Glomerular visceral epithelial cell (primary cell): Measurements from ENCODE around the gene ANKS4B.
"Not testable (repeated sequence)": the region's sequence is repeated elsewhere in the genome, so short reads cannot be mapped to it uniquely, and the experiment has no call there.

Experiments
- DNase-seq: peaks from one replicate; pipeline ENCODE4 v3.0.0-alpha.2; 2016; ENCODE audit errors: extremely low spot score

The ANKS4B gene

GRCh38 chr16:21233521-21234150, at the start of gene ANKS4B:
Gene ANKS4B, plus strand, starts transcription at chr16:21233699. Its CDS starts 39 bp downstream, at chr16:21233738.
- no peak for DNase-seq

DNA sequence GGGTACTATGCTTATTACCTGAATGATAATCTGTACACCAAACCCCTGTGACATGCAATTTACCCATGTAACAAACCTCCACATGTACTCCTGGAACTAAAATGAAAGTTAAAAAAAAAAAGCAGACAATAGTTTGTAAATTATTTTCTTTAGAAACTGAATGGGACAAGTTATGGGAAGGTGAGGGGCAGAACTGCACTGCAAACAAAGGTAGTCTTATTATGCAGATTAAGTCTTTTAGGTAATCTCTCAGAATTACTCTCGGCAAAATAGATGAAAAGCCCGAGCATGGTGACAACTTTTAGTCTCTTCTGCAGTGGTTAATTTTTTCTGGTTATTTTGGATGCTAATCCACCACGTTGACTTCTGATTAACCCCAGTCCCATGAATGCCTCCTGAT, 49.5 kb upstream of the ANKS4B start:
- no peak for DNase-seq

GRCh38 chr16:21184834-21185233, 48.7 kb upstream of the ANKS4B start:
- DNase-seq: peak; percentile 6

GRCh38 chr16:21185659-21186325, 47.7 kb upstream of the ANKS4B start:
- no peak for DNase-seq

DNA sequence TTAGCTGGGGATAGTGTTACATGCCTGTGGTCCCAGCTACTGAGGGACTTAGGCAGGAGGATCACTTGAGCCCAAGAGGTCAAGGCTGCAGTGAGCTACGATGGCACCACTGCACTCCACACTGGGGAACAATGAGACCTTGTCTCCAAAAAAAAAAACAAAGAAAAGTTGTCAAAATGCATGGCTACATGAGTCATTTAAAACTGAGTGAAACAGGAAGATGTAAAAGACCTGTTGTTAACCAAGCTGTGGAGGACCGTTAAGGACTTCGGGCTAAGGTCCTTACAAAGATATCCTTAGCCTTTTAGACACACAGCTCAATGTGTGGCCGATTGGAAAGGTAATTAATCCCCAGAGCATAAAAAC, 47.2 kb upstream of the ANKS4B start:
- no peak for DNase-seq

GRCh38 chr16:21189311-21189710, 44.2 kb upstream of the ANKS4B start:
- no peak for DNase-seq

DNA sequence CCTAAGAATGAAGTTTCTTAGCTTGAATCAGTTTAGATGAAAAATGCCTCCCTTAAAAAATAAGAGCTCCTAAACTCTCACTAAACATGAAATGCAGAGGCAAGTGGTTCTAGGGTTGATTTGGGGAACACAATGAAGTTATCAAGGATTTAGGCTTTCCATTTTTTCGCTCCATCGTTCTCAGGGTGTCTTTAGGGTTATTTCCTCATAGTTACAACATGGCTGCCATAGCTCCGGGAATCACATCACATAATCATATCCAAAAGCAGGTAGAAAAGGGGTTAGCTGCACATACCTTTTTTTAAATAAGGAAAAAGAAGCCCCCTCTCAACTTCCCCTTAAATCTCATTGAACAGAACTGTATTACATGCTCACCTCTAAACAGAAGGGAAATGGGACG, 43.5 kb upstream of the ANKS4B start:
- no peak for DNase-seq

DNA sequence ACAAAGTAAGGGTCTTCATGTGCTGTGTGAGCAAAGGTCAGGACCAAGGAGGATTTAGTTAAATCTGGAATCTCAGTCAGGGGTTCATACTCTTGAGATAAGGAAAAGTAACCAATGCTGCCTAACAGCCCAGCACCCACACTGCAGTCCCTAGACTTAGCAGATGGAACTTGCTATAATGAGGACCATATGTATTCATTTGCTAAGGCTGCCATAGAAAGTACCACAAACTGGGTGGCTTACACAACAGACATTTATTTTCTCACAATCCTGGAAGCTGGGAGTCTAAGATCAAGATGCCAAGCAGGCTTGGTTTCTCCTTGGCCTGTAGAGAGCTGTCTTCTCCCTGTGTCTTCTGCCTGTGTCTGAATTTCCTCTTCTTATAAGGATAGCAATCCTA, 42.9 kb upstream of the ANKS4B start:
- no peak for DNase-seq

- DNase-seq: no peak
These were observed 40.5 kb upstream of the ANKS4B start for GRCh38 chr16:21192991-21193390.

- no peak for DNase-seq
These were observed 38.7 kb upstream of the ANKS4B start for GRCh38 chr16:21194771-21195301.

GRCh38 chr16:21195330-21195729, 38.2 kb upstream of the ANKS4B start:
- DNase-seq: not testable (repeated sequence)

- DNase-seq: no peak
These were observed 36.4 kb upstream of the ANKS4B start for GRCh38 chr16:21197112-21197511.

- DNase-seq: no peak
These were observed 35.9 kb upstream of the ANKS4B start for GRCh38 chr16:21197621-21198020.

DNA sequence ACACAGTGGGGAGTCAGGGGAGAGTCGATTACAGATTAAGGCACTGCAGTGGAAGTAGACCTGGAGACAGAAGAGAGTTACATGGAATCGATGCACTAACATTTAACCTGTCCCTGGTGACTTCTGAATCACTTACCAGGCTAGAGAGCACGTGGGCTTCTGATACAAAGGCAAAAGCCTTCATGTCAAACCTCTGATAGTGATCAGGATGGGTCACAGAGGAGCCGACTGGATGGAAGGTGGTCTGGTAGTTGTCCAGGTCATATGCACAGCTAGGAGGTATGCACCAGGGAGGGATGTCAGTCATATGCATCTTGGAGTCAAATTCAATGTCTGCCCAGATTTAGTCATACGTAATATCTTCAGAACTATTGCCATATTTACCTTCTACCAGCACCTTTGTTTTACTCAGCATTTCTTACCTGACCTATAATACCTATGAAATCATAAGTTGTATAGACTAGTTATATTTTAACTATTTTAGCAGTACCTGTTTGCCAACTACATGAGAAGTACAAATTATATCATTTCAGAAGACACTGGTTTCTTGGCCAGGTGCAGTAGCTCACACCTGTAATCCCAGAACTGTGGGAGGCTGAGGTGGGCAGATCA, 33.8 kb upstream of the ANKS4B start:
- no peak for DNase-seq

DNA sequence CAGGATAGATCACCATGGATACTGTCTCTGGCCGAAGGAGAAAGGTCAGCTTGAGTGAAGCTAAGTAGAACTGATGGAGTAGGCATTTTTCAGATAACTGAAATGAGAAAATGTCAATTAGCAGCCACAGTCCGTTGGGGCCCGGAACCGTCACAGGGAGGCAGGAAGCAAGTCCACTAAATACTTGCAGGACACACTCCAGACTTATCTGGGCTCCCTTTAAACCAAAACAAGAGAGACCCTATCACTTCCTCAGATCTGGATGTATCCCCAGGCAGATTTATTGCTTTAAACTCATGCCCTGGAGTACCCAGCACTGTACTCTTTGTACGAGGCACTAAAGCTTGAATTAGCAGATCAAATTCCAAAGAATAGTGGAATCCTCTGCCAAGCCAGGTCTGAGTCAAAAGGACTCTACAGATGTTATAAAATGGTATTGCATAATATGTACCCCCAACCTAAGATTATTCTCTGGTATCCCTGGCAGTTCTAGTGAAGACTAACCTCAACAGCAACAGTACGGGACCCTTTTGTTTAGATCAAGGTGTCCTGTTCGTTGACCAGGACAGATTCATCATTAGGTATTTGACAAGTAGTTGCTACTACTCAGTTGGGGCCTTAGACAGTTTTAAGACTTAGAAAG, 30.2 kb upstream of the ANKS4B start:
- DNase-seq: no peak

DNA sequence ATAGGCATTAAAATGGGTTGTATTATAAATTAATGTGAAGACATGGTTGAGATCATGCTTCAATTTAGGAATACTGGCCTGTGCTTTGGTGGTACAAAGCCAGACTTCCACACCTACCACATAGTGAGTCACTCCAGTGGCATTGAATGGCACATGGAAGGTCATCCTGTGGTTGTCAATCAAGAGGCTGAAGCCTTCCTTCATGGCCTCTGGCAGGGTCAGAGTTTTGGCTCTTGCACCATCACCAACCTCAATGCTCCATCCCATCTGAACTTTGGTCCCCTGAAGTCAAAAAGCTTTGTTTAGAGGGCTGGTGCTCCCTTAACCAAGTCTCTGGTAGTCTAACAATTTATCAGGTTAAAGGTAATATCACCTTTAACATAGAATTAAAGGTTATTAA, 28.2 kb upstream of the ANKS4B start:
- no peak for DNase-seq

DNA sequence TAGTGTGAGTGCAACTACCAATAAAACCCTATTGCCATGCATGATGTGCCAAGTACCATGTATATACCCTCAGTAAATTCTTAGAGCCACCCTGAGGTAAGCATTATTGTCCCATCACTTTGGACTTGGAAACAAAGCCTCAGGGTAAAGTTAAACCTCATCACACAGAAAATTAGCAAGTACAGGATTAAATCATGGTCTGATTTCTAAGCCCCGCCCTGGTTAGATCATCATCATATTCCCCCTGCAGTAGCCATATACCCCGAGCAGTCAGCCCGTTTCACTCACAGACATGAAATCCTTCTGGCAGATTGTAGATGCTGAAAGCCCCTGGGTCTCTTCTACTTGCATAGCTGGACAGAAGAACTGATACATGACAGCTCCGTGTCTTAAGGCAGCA, 26.9 kb upstream of the ANKS4B start:
- DNase-seq: no peak

DNA sequence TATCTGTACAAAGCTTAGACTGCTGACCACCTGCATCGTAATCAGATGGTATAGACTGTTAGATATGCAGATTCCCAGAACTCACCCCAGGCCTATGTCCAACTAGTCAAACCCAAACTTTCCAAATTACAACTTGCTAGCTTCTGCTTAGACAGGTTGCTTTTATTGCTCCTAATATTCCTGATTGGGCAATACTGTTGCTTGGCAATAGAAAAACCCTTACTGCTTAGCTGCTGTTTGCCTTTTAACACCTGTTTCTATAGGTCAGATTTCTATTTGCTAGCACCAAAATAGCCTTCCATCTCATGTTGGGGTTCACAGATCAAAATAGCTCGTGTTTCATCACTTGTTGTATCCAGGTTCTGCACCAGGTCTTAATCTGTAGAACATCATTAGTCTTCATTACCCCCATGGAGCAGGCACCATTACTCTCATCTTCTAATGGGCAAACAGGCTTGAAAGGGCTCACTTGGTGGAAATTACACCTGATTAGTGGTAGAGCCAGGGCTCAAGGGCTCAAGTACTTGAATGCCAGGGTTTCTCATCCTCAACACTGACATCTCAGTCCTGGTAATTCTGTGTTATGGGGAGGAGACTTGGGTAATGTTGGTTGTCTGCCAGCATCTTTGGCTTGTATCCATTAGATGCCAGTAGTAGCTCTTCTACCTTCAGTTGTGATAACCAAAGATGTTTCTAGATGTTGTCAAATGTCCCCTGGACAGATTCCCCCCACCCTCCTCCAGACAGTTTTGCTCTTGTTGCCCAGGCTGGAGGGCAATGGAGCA, 24.9 kb upstream of the ANKS4B start:
- no peak for DNase-seq

DNA sequence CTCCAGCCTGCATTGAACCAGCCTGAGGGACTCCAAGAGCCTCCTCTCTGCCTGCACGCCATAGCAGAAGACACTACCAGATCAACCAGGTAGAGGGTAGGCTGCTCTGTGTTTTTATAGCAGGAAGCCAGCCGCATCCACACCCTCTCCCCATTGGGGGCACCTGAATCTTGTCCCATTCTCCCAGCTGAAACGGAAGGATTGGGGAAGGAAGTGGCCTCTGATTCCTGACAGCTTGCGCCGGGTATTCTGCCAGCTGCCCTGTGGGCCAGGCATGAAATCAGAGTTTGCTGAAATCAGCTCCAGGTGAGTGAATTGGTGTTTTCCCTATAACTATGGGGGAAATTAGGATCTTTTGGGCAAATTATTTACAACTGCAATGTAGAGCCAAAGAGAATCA, 22.0 kb upstream of the ANKS4B start, which contains the start of gene ZP2:
ZP2 (minus strand) TSS at position 89 of the 400 bp plus-strand sequence; CDS start at position 62, 27 bp downstream.
- DNase-seq: no peak

DNA sequence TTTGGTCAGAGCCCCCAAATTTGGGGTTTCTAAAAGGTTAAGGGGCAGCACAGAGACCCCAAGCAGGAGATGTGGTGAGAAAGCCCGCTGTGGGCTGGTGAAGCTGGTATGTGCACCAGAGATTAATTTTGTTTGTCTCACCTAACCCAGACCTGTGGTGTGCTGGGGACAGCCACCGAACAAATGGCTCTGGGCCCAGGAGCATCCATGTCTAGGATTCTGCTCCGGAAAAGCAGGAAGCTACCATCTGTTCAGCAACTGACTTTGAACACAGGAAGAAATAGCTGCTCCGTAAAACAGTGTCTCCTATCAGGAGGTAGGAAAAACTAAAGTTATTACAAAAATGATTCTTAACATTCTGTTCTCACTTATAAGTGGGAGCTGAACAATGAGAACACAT, 19.4 kb upstream of the ANKS4B start:
- no peak for DNase-seq

DNA sequence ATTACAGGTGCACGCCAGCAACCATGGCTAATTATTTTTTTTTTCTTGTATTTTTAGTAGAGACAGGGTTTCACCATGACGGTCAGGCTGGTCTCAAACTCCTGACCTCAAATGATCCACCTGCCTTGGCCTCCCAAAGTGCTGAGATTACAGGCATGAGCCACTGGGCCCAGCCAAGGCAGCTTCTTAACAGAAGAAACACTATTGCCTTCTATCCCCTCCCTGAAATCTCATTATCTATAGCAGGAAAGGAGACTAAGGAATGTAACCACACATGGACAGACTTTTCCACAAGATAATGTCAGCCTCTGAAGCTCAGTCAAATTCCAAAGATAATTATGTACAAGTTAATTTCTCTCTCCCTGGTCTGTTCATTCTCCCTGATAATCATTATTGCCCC, 16.4 kb upstream of the ANKS4B start:
- no peak for DNase-seq

DNA sequence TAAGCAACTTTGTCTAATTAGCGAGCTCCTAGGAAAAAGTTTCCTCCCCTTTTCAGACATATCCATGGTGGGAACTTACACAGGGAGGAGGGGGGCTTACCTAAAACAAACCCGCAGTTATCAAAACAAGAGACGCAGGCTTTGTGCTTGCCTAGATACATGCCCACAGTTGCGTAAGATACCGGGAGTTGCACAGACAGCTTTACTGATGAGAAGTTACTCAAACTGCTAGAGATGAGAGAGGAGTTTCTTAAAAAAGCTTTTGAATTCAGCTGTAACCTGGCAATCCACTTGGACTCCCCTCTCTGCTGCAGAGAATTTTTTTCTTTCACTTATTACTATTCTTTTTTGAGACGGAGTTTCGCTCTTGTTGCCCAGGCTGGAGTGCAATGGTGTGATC, 15.3 kb upstream of the ANKS4B start:
- no peak for DNase-seq
